NCI-H2196 (cell line): Measurements from ENCODE around the gene HOXA6.

Experiments used
- DNase-seq: peaks from one replicate; lab custom pipeline; 2025; ENCODE audit not compliant: unreplicated experiment; lab: John Stamatoyannopoulos, UW

The HOXA6 gene

GRCh38 chr7:27173956-27174873, 26.6 kb upstream of the HOXA6 start, which contains the start of gene HOXA10:
HOXA10 (minus strand) TSS chr7:27174320; CDS start chr7:27174306, 14 bp downstream.
- DNase-seq = no peak

- DNase-seq = peak; percentile 52
Observed at GRCh38 chr7:27173511-27173955, 26.0 kb upstream of the HOXA6 start.

- peak; percentile 28 for DNase-seq
Observed at GRCh38 chr7:27172823-27173510, 25.4 kb upstream of the HOXA6 start.

GRCh38 chr7:27172315-27172774, 24.8 kb upstream of the HOXA6 start:
- DNase-seq = no peak

- no peak for DNase-seq
Observed at GRCh38 chr7:27171637-27172314, 24.2 kb upstream of the HOXA6 start.

- DNase-seq = no peak
Observed at GRCh38 chr7:27171325-27171636, 23.7 kb upstream of the HOXA6 start.

GRCh38 chr7:27170426-27171324, 23.1 kb upstream of the HOXA6 start:
- no peak for DNase-seq

- no peak for DNase-seq
Observed at GRCh38 chr7:27169658-27170425, 22.3 kb upstream of the HOXA6 start.

GRCh38 chr7:27168265-27168947, 20.8 kb upstream of the HOXA6 start:
- DNase-seq = no peak

- no peak for DNase-seq
Observed at GRCh38 chr7:27167916-27168264, 20.3 kb upstream of the HOXA6 start.

- no peak for DNase-seq
Observed at GRCh38 chr7:27166531-27167505, 19.2 kb upstream of the HOXA6 start.

- no peak for DNase-seq
Observed at GRCh38 chr7:27165996-27166530, 18.5 kb upstream of the HOXA6 start.

- no peak for DNase-seq
Observed at GRCh38 chr7:27165089-27165995, 17.8 kb upstream of the HOXA6 start, which contains the start of gene HOXA9. HOXA9 (minus strand) TSS chr7:27165537; CDS start chr7:27165457, 80 bp downstream.

- no peak for DNase-seq
Observed at GRCh38 chr7:27164367-27165088, 17.0 kb upstream of the HOXA6 start.

GRCh38 chr7:27164045-27164366, 16.4 kb upstream of the HOXA6 start:
- DNase-seq = no peak
